ENCODE measurements around the gene MT1A.
"Not testable (repeated sequence)": the region's sequence is repeated elsewhere in the genome, so short reads cannot be mapped to it uniquely, and the experiment has no call there.

MT1A gene

GRCh38 chr16:56665286-56666261 is 27.1 kb downstream of the MT1A start:
- peaks cover 63 to 85% of the 10 kb centered on the region in 2 donors for H3K27me3 ChIP-seq (ENCODE audit: control insufficient read depth in 1 of 2, insufficient read depth in 2 of 2, low read length in 2 of 2)
- H3K9me3 ChIP-seq (ENCODE audit: low read length); H3K27ac ChIP-seq (ENCODE audit: low read depth, low read length); H3K4me1 ChIP-seq (ENCODE audit: insufficient read depth, low read length); H3K4me3 ChIP-seq (ENCODE audit: low read depth in 1 of 2, low read length in 2 of 2); H3K9ac ChIP-seq (ENCODE audit: low read length); H3K36me3 ChIP-seq (ENCODE audit: insufficient read depth, low read length): not testable (repeated sequence)

DNA sequence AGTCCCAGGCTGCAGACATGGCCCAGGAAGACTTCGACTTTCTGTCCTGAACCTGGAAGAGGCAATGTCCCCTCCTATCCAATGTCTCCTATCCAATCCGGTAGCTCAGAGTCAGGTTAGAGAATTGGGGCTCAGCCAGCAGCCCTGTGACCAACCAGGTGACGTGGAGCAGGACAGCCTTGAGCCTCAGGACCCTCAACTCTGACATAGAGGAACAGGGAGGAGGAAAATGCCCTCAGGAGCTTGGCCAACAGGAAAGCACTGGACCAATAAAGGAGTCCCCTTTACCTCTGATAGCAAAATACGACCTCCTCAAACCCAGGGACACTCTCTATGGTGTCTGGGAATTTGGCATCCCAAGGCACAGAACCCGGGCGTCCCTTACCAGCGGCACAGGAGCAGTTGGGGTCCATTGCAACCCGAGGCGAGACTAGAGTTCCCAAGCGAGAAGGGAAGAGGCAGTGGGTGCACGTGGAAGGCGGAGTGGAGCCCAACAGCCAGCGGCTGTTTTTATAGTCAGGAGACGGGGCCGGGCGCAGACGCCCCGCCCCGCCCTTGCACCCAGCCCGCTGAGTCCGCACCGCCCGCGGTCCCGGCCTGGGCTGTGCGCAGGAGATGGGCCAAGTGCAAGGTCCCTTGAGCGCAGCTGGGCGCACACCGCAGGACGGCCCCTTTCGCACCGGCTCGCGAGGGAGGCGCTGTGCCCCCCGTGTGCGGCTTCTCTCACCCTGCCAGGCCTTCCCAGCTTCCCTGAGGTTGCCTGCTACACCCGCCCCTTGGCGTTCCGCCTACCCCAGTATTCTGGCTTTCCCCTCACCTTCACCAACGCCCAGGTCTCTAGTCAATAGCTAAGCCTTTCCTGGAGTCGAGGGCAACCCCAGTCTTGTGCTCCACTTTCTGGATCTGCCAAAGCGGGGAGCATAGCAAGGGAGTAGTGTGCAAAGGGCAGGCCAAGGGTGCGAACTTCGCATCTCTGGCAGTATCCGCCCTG is 29.4 kb downstream of the MT1A start, which contains the start of gene MT1G:
Gene MT1G (minus strand): TSS at position 485 of the 991 bp plus-strand sequence. CDS start 72 bp downstream, at position 413.
- Histone ChIP-seq H3K27ac (ENCODE audit: low read depth, low read length) (no peak within 1 kb of the TSS), H3K36me3 (ENCODE audit: insufficient read depth, low read length) (no peaks in the 10 kb centered on the region), H3K27me3 (ENCODE audit: control insufficient read depth in 1 of 2, insufficient read depth in 2 of 2, low read length in 2 of 2) (peaks cover 51 to 75% of the 10 kb centered on the region in 2 donors), H3K9me3 (ENCODE audit: low read length) (no peaks in the 10 kb centered on the region), H3K9ac (ENCODE audit: low read length) (no peak within 1 kb of the TSS), H3K4me3 (ENCODE audit: low read depth in 1 of 2, low read length in 2 of 2) (no peak within 1 kb of the TSS), H3K4me1 (ENCODE audit: insufficient read depth, low read length) (no peaks in the 10 kb centered on the region)

- Histone ChIP-seq H3K9ac (ENCODE audit: low read length) (no peak within 1 kb of the TSS), H3K4me3 (ENCODE audit: low read depth in 1 of 2, low read length in 2 of 2) (no peak within 1 kb of the TSS), H3K27me3 (ENCODE audit: control insufficient read depth in 1 of 2, insufficient read depth in 2 of 2, low read length in 2 of 2) (peaks cover 40 to 71% of the 10 kb centered on the region in 2 donors), H3K36me3 (ENCODE audit: insufficient read depth, low read length) (no peaks in the 10 kb centered on the region), H3K9me3 (ENCODE audit: low read length) (no peaks in the 10 kb centered on the region), H3K27ac (ENCODE audit: low read depth, low read length) (no peak within 1 kb of the TSS), H3K4me1 (ENCODE audit: insufficient read depth, low read length) (no peaks in the 10 kb centered on the region)
Observed at GRCh38 chr16:56669005-56669839, 30.8 kb downstream of the MT1A start, which contains the start of gene MT1H. MT1H (plus strand) TSS chr16:56669814; CDS start chr16:56669885, 71 bp downstream.

GRCh38 chr16:56669840-56670619 is 31.6 kb downstream of the MT1A start:
- H3K36me3 ChIP-seq (ENCODE audit: insufficient read depth, low read length): no peaks in the 10 kb centered on the region
- peaks cover 35 to 65% of the 10 kb centered on the region in 2 donors for H3K27me3 ChIP-seq (ENCODE audit: control insufficient read depth in 1 of 2, insufficient read depth in 2 of 2, low read length in 2 of 2)
- H3K27ac ChIP-seq (ENCODE audit: low read depth, low read length): no peak overlapping the region
- no peak overlapping the region for H3K9ac ChIP-seq (ENCODE audit: low read length)
- H3K9me3 ChIP-seq (ENCODE audit: low read length): no peaks in the 10 kb centered on the region
- H3K4me3 ChIP-seq (ENCODE audit: low read depth in 1 of 2, low read length in 2 of 2): no peak overlapping the region
- no peaks in the 10 kb centered on the region for H3K4me1 ChIP-seq (ENCODE audit: insufficient read depth, low read length)

DNA sequence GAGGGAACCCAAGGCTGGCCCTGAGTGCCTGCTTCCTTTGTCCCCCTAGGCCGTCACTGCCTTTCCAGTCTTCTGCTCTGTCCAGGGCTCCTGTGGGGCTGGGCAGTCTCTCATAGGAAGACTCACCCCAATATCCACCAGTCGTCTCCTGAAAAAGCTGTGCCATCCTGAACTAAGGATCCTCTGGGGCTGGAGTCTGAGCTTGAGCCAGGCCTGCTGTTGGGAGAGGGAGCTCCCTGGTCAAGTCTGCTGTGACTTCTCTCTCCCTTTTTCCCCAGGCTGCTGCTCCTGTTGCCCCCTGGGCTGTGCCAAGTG is 32.1 kb downstream of the MT1A start:
- H3K27me3 ChIP-seq (ENCODE audit: control insufficient read depth in 1 of 2, insufficient read depth in 2 of 2, low read length in 2 of 2): peaks cover 41 to 69% of the 10 kb centered on the region in 2 donors
- H3K4me3 ChIP-seq (ENCODE audit: low read depth in 1 of 2, low read length in 2 of 2): no peak overlapping the region
- no peak overlapping the region for H3K9ac ChIP-seq (ENCODE audit: low read length)
- H3K36me3 ChIP-seq (ENCODE audit: insufficient read depth, low read length): no peaks in the 10 kb centered on the region
- H3K9me3 ChIP-seq (ENCODE audit: low read length): no peaks in the 10 kb centered on the region
- no peak overlapping the region for H3K27ac ChIP-seq (ENCODE audit: low read depth, low read length)
- no peaks in the 10 kb centered on the region for H3K4me1 ChIP-seq (ENCODE audit: insufficient read depth, low read length)

GRCh38 chr16:56671691-56672090 is 33.2 kb downstream of the MT1A start:
- H3K9ac ChIP-seq (ENCODE audit: low read length); H3K36me3 ChIP-seq (ENCODE audit: insufficient read depth, low read length); H3K27ac ChIP-seq (ENCODE audit: low read depth, low read length); H3K4me1 ChIP-seq (ENCODE audit: insufficient read depth, low read length); H3K4me3 ChIP-seq (ENCODE audit: low read depth in 1 of 2, low read length in 2 of 2); H3K9me3 ChIP-seq (ENCODE audit: low read length): not testable (repeated sequence)
- H3K27me3 ChIP-seq (ENCODE audit: control insufficient read depth in 1 of 2, insufficient read depth in 2 of 2, low read length in 2 of 2): peaks cover 41 to 71% of the 10 kb centered on the region in 2 donors

GRCh38 chr16:56672171-56672570 is 33.7 kb downstream of the MT1A start:
- H3K36me3 ChIP-seq (ENCODE audit: insufficient read depth, low read length); H3K9ac ChIP-seq (ENCODE audit: low read length); H3K4me3 ChIP-seq (ENCODE audit: low read depth in 1 of 2, low read length in 2 of 2); H3K27ac ChIP-seq (ENCODE audit: low read depth, low read length); H3K4me1 ChIP-seq (ENCODE audit: insufficient read depth, low read length); H3K9me3 ChIP-seq (ENCODE audit: low read length): not testable (repeated sequence)
- H3K27me3 ChIP-seq (ENCODE audit: control insufficient read depth in 1 of 2, insufficient read depth in 2 of 2, low read length in 2 of 2): peaks cover 36 to 70% of the 10 kb centered on the region in 2 donors

- H3K27ac ChIP-seq (ENCODE audit: low read depth, low read length): no peak overlapping the region
- H3K4me3 ChIP-seq (ENCODE audit: low read depth in 1 of 2, low read length in 2 of 2): no peak overlapping the region
- H3K27me3 ChIP-seq (ENCODE audit: control insufficient read depth in 1 of 2, insufficient read depth in 2 of 2, low read length in 2 of 2): peaks cover 29 to 63% of the 10 kb centered on the region in 2 donors
Observed at GRCh38 chr16:56672761-56673536, 34.5 kb downstream of the MT1A start.

GRCh38 chr16:56673921-56674320 is 35.5 kb downstream of the MT1A start:
- Histone ChIP-seq H3K4me3 (ENCODE audit: low read depth in 1 of 2, low read length in 2 of 2) (no peak overlapping the region), H3K27me3 (ENCODE audit: control insufficient read depth in 1 of 2, insufficient read depth in 2 of 2, low read length in 2 of 2) (peaks cover 23 to 53% of the 10 kb centered on the region in 2 donors), H3K36me3 (ENCODE audit: insufficient read depth, low read length) (no peaks in the 10 kb centered on the region), H3K27ac (ENCODE audit: low read depth, low read length) (no peak overlapping the region), H3K9me3 (ENCODE audit: low read length) (no peaks in the 10 kb centered on the region), H3K4me1 (ENCODE audit: insufficient read depth, low read length) (peaks cover 4% of the 10 kb centered on the region), H3K9ac (ENCODE audit: low read length) (no peak overlapping the region)

More at GRCh38 chr16:56672761-56673536, 34.5 kb downstream of the MT1A start:
- Histone ChIP-seq H3K9me3 (ENCODE audit: low read length) (no peaks in the 10 kb centered on the region), H3K4me1 (ENCODE audit: insufficient read depth, low read length) (peaks cover 4% of the 10 kb centered on the region), H3K36me3 (ENCODE audit: insufficient read depth, low read length) (no peaks in the 10 kb centered on the region), H3K9ac (ENCODE audit: low read length) (no peak overlapping the region)
